Kidney capillary endothelial cell (primary cell): ENCODE results near the gene FAM187B.
"Not testable (repeated sequence)": the region's sequence is repeated elsewhere in the genome, so short reads cannot be mapped to it uniquely, and the experiment has no call there.

ENCODE experiments used
- DNase-seq: peaks from one replicate; pipeline ENCODE4 v3.0.0-alpha.2; 2018; ENCODE audit warnings: low spot score

The FAM187B gene

DNA sequence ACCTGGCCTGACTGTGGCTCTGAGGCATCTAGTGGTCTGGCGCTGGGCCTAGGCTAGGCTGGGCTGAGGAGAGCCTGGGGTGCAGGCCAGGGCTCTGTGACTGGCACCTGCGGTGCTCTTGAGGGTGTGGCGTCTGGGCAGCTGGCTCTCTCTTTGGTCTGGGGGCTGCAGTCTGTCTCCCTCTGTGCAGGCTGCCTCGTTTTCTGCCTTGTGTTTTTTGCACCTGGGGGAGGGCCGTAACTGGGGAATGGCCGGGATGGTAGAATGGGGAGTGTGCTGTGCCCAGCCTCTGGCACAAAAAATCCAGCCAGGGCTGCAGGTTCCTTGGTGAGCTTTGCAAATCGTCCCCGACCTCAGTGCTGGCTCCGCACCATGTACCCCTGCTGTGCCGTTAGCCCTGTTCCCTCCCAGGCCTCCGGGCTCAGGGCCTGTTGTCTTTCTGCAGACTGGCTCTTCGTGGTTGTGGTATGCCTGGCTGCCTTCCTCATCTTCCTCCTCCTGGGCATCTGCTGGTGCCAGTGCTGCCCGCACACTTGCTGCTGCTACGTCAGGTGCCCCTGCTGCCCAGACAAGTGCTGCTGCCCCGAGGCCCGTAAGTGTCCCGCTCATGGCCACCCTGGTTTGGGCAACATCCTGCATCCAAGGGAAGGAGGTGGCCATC lies 33.7 kb upstream of the FAM187B start:
- DNase-seq = no peak

DNA sequence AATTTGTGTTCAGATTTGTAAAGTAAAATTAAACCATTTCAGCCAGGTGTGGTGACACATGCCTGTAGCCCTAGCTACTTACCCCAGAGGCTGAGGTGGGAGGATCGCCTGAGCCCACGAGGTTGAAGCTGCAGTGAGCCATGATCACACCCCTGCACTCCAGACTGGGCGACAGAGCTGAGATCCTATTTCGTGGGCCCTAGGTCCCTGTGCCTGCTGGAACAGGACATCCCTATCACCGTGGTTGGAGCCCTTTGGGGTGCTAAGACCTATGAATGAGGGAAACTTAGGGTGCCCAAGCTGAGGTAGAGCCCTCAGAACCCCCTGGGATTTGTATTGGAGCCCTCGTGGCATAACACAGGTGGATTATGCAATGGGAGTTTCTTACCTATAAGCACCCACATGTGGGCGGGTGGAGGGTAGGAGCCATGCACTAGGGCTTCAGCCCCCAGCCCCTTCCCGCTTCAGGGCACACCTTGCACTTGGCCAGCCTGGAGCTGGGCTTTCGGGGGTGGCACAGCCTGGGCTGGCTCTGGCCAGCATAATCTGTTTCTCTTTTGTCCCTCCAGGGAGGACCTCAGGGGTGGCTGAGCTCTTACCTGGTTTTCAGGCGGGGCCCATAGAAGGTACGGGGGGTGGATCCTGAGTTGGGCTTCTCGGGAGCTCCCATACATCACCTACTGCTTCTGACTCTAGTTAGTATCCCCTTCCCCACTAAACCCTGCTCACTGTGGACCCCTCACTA lies 33.0 kb upstream of the FAM187B start:
- no peak for DNase-seq

- DNase-seq = no peak
Measured at GRCh38 chr19:35260694-35261304, 32.3 kb upstream of the FAM187B start.

- no peak for DNase-seq
Measured at GRCh38 chr19:35257113-35257461, 28.5 kb upstream of the FAM187B start.

DNA sequence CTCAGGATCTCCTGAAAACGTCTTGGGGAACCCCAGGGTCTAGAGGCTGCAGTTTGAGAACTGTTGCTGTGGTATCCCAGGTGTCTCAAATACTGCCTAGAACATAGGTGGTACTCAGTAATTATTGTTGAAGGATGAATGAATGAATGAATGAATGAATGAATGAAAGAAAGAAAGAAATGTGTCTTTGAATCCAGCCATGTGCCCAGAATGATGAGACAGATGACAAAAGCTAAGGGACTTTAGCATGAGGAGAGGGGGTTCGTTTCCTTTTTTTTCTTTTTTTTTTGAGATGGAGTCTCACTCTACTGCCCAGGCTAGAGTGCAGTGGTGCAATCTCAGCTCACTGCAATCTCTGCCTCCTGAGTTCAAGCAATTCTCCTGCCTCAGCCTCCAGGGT lies 28.0 kb upstream of the FAM187B start:
- DNase-seq = no peak

GRCh38 chr19:35254341-35255297 lies 26.1 kb upstream of the FAM187B start:
- no peak for DNase-seq

- no peak for DNase-seq
Measured at GRCh38 chr19:35253316-35254286, 25.1 kb upstream of the FAM187B start.

DNA sequence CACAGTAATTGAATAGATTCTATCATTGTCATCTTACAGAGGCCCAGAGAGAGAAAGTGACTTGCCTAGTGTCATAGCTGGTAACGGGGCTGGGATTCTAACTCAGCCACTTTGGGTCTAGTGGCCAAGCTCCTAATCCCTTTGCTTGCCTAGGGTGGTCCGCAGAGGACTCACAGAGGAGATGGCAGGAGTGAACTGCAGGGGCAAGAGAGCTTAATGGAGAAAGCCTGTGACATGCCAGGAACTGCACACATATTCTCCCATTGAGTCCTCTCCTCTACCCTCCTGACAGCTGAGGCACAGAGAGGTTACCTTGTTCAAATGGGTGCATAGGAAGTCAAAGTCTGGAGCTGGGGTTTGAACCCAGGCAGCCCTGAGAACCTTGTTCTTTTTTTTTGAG lies 22.9 kb upstream of the FAM187B start:
- no peak for DNase-seq

DNA sequence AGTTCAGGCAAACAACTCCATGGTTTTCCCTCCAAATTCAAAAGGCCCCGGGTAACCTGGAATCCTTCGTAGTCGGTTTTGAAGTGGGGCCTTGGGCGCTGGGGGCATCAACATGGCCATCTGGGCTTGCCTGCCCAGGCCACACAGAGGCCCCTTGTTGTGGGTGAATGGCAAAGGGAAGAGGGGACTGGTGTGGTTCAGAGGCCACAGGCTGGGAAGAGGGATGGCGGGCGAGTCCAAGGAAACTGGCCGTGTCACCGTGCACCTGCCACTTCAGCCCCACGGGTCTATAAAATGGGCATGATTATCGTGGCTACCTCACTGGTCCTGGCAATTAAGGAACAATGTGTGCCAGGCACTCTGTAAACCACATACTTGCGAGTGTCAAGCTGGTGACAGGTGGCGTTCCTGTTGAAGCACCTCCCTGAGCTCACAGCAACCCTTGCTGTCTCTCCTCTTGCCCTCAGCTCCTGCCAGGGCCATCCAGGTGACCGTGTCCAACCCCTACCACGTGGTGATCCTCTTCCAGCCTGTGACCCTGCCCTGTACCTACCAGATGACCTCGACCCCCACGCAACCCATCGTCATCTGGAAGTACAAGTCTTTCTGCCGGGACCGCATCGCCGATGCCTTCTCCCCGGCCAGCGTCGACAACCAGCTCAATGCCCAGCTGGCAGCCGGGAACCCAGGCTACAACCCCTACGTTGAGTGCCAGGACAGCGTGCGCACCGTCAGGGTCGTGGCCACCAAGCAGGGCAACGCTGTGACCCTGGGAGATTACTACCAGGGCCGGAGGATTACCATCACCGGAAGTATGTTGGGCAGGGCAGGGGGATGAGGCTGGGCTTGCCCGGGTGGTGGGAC lies 21.5 kb upstream of the FAM187B start:
- no peak for DNase-seq

- DNase-seq = no peak
Measured at GRCh38 chr19:35249146-35249847, 20.8 kb upstream of the FAM187B start.

GRCh38 chr19:35248310-35249145 lies 20.0 kb upstream of the FAM187B start, which contains the start of gene LSR:
Gene LSR (plus strand): TSS chr19:35249002. CDS start chr19:35249023, 21 bp downstream.
- DNase-seq = no peak

GRCh38 chr19:35247526-35248309 lies 19.2 kb upstream of the FAM187B start:
- DNase-seq = no peak

DNA sequence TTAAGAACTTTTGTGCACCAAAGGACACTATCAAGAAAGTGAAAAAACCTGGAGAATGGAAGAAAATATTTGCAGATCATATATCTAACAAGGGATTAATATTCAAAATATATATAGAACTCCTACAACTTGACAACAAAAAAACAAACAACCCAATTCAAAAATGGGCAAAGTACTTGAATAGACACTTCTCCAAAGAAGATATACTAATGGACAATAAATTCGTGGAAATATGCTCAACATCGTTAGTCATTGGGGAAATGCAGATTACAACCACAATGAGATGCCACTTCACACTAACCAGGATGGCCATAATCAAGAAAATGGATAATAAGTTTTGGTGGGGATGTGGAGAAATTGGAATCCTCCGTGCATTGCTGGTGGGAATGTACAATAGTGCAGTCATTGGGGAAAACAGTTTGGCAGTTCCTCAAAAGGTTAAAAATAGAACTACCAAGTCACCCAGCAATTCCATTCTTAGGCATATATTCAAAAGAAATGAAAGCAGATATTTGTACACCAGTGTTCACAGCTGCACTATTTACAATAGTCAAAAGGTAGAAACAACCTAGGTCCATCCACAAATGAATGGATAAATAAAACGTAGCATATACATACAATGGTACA lies 18.0 kb upstream of the FAM187B start:
- no peak for DNase-seq

DNA sequence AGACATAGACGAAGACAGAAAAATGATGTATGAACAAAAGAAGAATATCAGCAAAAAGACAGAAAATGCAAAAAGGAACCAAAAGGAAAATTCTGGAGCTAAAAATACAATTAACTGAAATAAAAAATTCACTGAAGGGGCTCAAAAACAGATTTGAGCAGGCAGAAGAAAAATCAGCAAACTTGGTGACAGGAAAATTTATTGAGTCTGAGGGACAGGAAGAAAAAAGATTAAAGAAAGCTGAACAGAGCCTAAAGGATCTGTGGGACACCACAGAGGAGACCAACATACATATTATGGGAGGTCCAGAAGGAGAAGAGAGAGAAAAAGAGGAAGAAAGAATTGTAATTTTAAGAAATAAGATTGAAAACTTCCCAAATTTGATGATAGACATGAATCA lies 12.9 kb upstream of the FAM187B start:
- DNase-seq = no peak

GRCh38 chr19:35240327-35240726 lies 11.8 kb upstream of the FAM187B start:
- no peak for DNase-seq

DNA sequence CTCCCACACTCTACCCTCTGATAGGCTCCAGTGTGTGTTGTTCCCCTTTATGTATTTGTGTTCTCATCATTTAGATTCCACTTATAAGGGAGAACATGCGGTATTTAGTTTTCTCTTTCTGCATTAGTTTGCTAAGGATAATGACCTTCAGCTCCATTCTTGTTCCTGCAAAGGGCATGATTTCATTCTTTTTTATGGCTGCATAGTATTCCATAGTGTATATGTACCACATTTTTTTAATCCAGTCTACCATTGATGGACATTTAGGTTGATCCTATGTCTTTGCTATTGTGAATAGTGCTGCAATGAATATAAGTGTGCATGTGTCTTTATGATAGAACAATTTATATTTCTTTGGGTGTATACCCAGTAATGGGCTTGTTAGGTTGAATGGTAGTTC lies 11.1 kb upstream of the FAM187B start:
- DNase-seq = not testable (repeated sequence)
